Chondrocyte (in vitro differentiated cells): ENCODE measurements around the gene RASA1. TPM values are rescaled to one million over a fixed set of nuclear protein-coding genes. Genes with fewer than 3 reads are reported as not detected.
A peak's percentile ranks its signal among the peaks of the same experiment; 100 is the strongest.

Source experiments
- DNase-seq: peaks from one replicate; pipeline ENCODE4 v3.0.0; 2021; ENCODE audit warnings: mixed read lengths, low spot score
- H3K27ac Mint-ChIP-seq: one replicate; pipeline ENCODE4 v1.8.0; 2021; ENCODE audit warnings: mild to moderate bottlenecking, moderate library complexity, mixed read lengths; ENCODE audit not compliant: unreplicated experiment
- H3K27me3 Mint-ChIP-seq: 2 replicates; pipeline ENCODE4 v1.8.0; 2021; ENCODE audit warnings: low read depth, mixed read lengths
- H3K36me3 Mint-ChIP-seq: 2 replicates; pipeline ENCODE4 v1.8.0; 2021; ENCODE audit warnings: low read depth, mixed read lengths
- H3K4me1 Mint-ChIP-seq: 2 replicates; pipeline ENCODE4 v1.8.0; 2021; ENCODE audit warnings: low read depth, mild to moderate bottlenecking, mixed read lengths
- H3K4me3 Mint-ChIP-seq: one replicate; pipeline ENCODE4 v1.8.0; 2021; ENCODE audit warnings: mild to moderate bottlenecking, moderate library complexity, mixed read lengths; ENCODE audit not compliant: unreplicated experiment
- H3K9me3 Mint-ChIP-seq: 2 replicates; pipeline ENCODE4 v1.8.0; 2021; ENCODE audit warnings: low read depth, mixed read lengths
- long read RNA-seq: library from polyadenylated mRNA; stranded (forward); transcript quantifications from one replicate; pipeline ENCODE4 v2.0.0, GENCODE V29; 2021
- total RNA-seq: library from RNA; stranded (reverse); gene quantifications from 3 replicates; pipeline ENCODE4 v1.2.1, GENCODE V29; 2021
- TF ChIP-seq, protein P1 (sequence below): fragments of 200-600 bp; sonication (generic); IDR thresholded peaks from 2 replicates; pipeline ENCODE4 v1.5.0; 2021; ENCODE audit warnings: antibody characterized with exemption, mild to moderate bottlenecking, moderate library complexity

The RASA1 gene
- total RNA-seq, result 35.0 to 38.9 TPM (median 38.3 TPM) in 3 replicates
- long read RNA-seq, transcript RASA1-201 (25 exons, 3,752 nt), result major isoform, 15 of 29 reads
- long read RNA-seq, partial matches to known transcripts, result 5 of 29 reads
- long read RNA-seq, other reads (novel, unspliced or antisense), result 8 of 29 reads

DNA sequence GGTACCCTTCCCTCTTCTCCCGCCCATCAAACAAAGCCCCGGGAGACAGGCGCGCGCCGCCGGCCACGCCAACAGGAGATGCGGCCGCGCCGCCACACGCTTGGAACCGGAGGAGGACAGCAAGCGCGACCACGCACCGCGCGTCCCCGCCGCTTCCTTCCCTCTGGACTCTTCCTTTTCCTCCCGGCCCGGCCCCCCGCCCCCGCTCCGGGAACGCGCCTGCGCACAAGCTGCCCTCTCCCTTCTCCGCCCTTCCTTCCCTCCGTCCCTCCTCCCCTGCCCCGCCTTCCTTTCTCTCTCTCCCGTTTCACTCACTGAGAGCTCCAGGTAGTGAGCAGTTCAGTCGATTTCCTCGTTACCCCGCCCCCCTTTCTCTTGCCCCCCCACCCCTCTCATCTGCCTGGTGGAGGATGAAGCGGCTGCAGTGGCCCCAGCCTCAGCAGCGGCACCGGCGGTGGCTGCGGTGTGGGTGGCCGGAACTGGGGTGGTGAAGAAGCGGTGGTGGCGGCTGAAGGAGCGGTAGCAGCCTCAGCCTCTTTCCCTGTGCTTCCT lies at the start of gene RASA1:
RASA1 (plus strand) TSS at position 310 of the 552 bp plus-strand sequence. CDS start 569 bp downstream, outside the sequence.
- H3K4me1 Mint-ChIP-seq, result peaks cover 31% of the 10 kb centered on the region
- peak; percentile 97 for DNase-seq
- TF ChIP-seq, protein P1, sequence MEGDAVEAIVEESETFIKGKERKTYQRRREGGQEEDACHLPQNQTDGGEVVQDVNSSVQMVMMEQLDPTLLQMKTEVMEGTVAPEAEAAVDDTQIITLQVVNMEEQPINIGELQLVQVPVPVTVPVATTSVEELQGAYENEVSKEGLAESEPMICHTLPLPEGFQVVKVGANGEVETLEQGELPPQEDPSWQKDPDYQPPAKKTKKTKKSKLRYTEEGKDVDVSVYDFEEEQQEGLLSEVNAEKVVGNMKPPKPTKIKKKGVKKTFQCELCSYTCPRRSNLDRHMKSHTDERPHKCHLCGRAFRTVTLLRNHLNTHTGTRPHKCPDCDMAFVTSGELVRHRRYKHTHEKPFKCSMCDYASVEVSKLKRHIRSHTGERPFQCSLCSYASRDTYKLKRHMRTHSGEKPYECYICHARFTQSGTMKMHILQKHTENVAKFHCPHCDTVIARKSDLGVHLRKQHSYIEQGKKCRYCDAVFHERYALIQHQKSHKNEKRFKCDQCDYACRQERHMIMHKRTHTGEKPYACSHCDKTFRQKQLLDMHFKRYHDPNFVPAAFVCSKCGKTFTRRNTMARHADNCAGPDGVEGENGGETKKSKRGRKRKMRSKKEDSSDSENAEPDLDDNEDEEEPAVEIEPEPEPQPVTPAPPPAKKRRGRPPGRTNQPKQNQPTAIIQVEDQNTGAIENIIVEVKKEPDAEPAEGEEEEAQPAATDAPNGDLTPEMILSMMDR, result no peak
- H3K27ac Mint-ChIP-seq, result peak within 1 kb of the TSS; percentile 96
- H3K4me3 Mint-ChIP-seq, result peak within 1 kb of the TSS; percentile 100
- no peaks in the 10 kb centered on the region for H3K36me3 Mint-ChIP-seq
- no peaks in the 10 kb centered on the region for H3K9me3 Mint-ChIP-seq
- peaks cover 5% of the 10 kb centered on the region for H3K27me3 Mint-ChIP-seq

DNA sequence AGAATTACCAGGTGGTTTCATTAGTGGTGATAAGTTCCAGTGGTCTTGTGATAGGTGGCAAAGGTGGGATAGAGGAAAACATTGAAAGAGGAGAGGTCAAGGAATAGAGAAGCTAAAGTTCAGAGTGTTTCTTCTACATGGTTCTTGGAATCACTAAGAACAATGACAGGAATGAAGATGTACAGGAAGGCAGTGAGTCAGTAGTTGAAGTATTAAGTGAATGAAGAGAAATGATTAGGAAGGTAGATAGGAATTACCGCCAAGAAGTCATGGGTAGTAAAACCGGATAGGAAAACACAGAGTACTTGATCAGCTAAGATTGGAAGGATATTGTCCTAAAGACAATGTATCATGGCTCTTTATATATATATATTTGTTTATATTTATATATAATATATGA lies 37.9 kb upstream of the RASA1 start:
- Mint-ChIP-seq H3K27ac (no peak overlapping the region), H3K27me3 (peaks cover 6% of the 10 kb centered on the region), H3K9me3 (no peaks in the 10 kb centered on the region), H3K4me1 (no peaks in the 10 kb centered on the region), H3K4me3 (no peak overlapping the region), H3K36me3 (no peaks in the 10 kb centered on the region)
- DNase-seq, result no peak
- TF ChIP-seq, protein P1, result no peak

DNA sequence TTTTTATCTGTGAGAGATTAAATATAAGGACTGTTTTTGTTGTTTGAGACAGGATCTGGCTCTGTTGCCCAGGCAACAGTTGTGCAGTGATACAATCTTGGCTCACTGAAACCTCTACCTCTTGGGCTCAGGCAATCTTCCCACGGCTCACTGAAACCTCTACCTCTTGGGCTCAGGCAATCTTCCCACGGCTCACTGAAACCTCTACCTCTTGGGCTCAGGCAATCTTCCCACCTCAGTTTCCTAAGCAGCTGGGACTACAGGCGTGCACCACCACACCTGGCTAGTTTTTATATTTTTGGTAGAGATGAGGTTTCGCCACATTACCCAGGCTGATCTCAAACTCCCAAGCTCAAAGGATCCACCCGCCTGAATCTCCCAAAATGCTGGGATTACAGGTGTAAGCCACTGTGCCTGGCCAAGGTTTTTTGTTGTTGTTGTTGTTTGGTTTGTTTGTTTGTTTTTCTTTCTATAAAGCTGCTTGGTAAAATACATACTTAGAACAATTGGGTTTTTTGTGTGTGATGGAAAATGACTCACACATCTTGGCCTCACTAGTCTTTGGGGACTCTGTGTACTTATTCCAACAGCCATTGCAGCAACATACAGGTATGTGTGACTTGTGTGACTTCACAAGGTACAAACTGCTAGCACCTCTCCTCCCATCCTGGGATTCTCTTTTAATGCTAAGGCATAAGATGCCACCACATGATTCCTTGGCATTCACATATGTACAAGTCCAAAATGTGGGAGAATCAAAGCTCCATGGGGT lies 36.5 kb upstream of the RASA1 start:
- TF ChIP-seq, protein P1, result no peak
- no peak overlapping the region for H3K4me3 Mint-ChIP-seq
- no peak for DNase-seq
- H3K27ac Mint-ChIP-seq, result no peak overlapping the region
- no peaks in the 10 kb centered on the region for H3K9me3 Mint-ChIP-seq
- H3K36me3 Mint-ChIP-seq, result no peaks in the 10 kb centered on the region
- H3K4me1 Mint-ChIP-seq, result no peaks in the 10 kb centered on the region
- H3K27me3 Mint-ChIP-seq, result peaks cover 14% of the 10 kb centered on the region

DNA sequence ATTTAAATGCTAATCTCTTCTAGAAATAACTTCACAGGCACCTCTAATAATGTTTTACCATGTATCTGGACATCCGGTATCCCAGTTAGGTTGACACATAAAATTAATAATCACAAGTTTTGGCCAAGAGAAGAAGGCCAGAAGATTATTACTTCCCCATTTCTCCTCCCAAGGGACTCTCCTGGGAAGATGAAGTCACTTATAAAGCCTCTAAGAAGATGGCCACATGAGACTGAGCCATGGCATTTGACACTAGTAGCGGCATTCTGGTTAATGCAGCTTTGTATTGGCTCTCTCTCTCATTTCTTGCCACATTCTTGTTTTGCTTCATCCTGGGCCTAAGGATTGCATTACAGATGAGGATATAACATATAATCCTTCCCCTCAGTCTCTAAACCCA lies 34.5 kb upstream of the RASA1 start:
- H3K9me3 Mint-ChIP-seq, result no peaks in the 10 kb centered on the region
- no peaks in the 10 kb centered on the region for H3K36me3 Mint-ChIP-seq
- H3K27me3 Mint-ChIP-seq, result peaks cover 20% of the 10 kb centered on the region
- no peaks in the 10 kb centered on the region for H3K4me1 Mint-ChIP-seq
- TF ChIP-seq, protein P1, result no peak
- no peak overlapping the region for H3K27ac Mint-ChIP-seq
- DNase-seq, result no peak
- no peak overlapping the region for H3K4me3 Mint-ChIP-seq

DNA sequence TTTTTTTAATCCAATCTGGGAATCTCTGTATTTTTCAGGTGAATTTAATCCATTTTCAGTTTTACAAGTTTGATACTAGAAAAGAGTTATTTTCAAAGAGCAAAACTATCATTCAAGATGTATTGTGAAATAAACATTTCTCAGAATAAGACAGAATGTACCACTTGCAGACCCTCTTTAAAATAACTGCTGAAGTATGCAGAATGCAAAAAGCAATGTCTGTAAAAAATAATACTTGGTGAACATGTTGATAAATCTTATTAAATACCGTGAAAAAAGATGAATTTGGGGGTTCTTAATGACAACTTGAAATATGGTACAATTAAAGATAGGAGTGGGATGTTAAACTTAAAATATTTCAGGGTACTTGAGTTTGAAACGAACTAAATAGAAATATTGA lies 26.1 kb upstream of the RASA1 start:
- TF ChIP-seq, protein P1, result no peak
- no peak overlapping the region for H3K27ac Mint-ChIP-seq
- no peaks in the 10 kb centered on the region for H3K9me3 Mint-ChIP-seq
- H3K4me1 Mint-ChIP-seq, result no peaks in the 10 kb centered on the region
- no peaks in the 10 kb centered on the region for H3K36me3 Mint-ChIP-seq
- DNase-seq, result no peak
- no peak overlapping the region for H3K4me3 Mint-ChIP-seq
- peaks cover 10% of the 10 kb centered on the region for H3K27me3 Mint-ChIP-seq
